SK-N-SH treated with all-trans-retinoic acid at 6 μM for 48 hours (cell line): ENCODE measurements around the gene PIK3R4.

Source experiments
- CSRNP3 ChIP-seq: fragments of 250-450 bp; sonication (Bioruptor Pico); IDR thresholded peaks from 2 replicates; pipeline ENCODE4 v1.5.1; 2021; ENCODE audit warnings: mild to moderate bottlenecking, moderate library complexity
- RARB ChIP-seq: fragments of 250-450 bp; sonication (Bioruptor Pico); IDR thresholded peaks from 2 replicates; pipeline ENCODE4 v1.8.0; 2021; ENCODE audit warnings: mild to moderate bottlenecking, moderate library complexity
- TF ChIP-seq, protein P1 (sequence below): fragments of 250-450 bp; sonication (Bioruptor Pico); IDR thresholded peaks from 2 replicates; pipeline ENCODE4 v1.8.0; 2020; ENCODE audit warnings: mild to moderate bottlenecking, moderate library complexity, borderline replicate concordance

GRCh38 chr3:130770644-130771043 lies 24.0 kb upstream of the PIK3R4 start:
- TF ChIP-seq CSRNP3 (CRISPR knock-in tag) (no peak), RARB (CRISPR knock-in tag) (no peak)
- TF ChIP-seq, protein P1, sequence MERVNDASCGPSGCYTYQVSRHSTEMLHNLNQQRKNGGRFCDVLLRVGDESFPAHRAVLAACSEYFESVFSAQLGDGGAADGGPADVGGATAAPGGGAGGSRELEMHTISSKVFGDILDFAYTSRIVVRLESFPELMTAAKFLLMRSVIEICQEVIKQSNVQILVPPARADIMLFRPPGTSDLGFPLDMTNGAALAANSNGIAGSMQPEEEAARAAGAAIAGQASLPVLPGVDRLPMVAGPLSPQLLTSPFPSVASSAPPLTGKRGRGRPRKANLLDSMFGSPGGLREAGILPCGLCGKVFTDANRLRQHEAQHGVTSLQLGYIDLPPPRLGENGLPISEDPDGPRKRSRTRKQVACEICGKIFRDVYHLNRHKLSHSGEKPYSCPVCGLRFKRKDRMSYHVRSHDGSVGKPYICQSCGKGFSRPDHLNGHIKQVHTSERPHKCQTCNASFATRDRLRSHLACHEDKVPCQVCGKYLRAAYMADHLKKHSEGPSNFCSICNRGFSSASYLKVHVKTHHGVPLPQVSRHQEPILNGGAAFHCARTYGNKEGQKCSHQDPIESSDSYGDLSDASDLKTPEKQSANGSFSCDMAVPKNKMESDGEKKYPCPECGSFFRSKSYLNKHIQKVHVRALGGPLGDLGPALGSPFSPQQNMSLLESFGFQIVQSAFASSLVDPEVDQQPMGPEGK (CRISPR knock-in tag), result no peak
